Measurements from ENCODE around the gene MSH6. TPM values are rescaled to one million over a fixed set of nuclear protein-coding genes. Genes with fewer than 3 reads are reported as not detected.

Gene MSH6
- total RNA-seq, 1 experiment from 2014 or later = 98.0 TPM

DNA sequence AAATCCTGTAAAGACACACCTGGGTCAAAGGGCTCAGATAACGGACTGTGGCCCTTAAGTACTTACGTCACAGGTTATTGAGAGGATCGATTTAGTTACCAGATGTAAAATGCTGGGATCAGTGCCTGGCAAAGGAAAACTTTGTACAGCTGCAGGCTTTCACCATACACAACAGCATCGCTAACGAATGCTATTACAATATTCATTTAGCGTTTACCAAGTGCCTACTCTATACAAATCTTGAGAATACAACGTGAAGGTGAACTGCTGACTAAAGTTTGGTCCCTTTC lies 619 bp upstream of the MSH6 start:
- H3K4me3 ChIP-seq (ENCODE audit: low read depth in 2 of 2, low read length in 2 of 2) = peak overlapping the region; percentile 75 to 77
- peak overlapping the region; percentile 85 for H3K27ac ChIP-seq (ENCODE audit: low read length)
- H3K36me3 ChIP-seq (ENCODE audit: control insufficient read depth, insufficient read depth, low read length) = no peaks in the 10 kb centered on the region
- POLR2A ChIA-PET = interaction anchor here (0.7 kb wide), 2 partner anchors 38 to 925 kb away, joined by 5 to 10 read pairs; no protein-coding TSS in a partner anchor
- no peak for TF ChIP-seq SIN3A (IDR thresholded peaks at IDR 0.05; ENCODE audit: borderline replicate concordance, insufficient read depth, low read depth, low read length)
- TF ChIP-seq POLR2AphosphoS5 (IDR thresholded peaks at IDR 0.05; ENCODE audit: low read depth, low read length) = no peak
- TF ChIP-seq TCF7L2 (IDR thresholded peaks at IDR 0.05; ENCODE audit: low read depth, low read length) = no peak
- TF ChIP-seq, protein P1, sequence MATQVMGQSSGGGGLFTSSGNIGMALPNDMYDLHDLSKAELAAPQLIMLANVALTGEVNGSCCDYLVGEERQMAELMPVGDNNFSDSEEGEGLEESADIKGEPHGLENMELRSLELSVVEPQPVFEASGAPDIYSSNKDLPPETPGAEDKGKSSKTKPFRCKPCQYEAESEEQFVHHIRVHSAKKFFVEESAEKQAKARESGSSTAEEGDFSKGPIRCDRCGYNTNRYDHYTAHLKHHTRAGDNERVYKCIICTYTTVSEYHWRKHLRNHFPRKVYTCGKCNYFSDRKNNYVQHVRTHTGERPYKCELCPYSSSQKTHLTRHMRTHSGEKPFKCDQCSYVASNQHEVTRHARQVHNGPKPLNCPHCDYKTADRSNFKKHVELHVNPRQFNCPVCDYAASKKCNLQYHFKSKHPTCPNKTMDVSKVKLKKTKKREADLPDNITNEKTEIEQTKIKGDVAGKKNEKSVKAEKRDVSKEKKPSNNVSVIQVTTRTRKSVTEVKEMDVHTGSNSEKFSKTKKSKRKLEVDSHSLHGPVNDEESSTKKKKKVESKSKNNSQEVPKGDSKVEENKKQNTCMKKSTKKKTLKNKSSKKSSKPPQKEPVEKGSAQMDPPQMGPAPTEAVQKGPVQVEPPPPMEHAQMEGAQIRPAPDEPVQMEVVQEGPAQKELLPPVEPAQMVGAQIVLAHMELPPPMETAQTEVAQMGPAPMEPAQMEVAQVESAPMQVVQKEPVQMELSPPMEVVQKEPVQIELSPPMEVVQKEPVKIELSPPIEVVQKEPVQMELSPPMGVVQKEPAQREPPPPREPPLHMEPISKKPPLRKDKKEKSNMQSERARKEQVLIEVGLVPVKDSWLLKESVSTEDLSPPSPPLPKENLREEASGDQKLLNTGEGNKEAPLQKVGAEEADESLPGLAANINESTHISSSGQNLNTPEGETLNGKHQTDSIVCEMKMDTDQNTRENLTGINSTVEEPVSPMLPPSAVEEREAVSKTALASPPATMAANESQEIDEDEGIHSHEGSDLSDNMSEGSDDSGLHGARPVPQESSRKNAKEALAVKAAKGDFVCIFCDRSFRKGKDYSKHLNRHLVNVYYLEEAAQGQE (IDR thresholded peaks at IDR 0.05; ENCODE audit: insufficient read depth in 1 of 2, low read depth in 2 of 2, low read length in 1 of 2) = no peak
- no peak for TF ChIP-seq CTCF (IDR thresholded peaks at IDR 0.05)
- in situ Hi-C loops (cut with HindIII; ENCODE audit: low pct_unique_long_range_greater_than_20kb, low sequenced_read_pairs) (no loop called here), intact Hi-C loops (cut with micrococcal nuclease; ENCODE audit: unreplicated experiment) (no loop called here)
- no peaks in the 10 kb centered on the region for H3K27me3 ChIP-seq (ENCODE audit: control insufficient read depth, insufficient read depth, low read length)
- H3K9me3 ChIP-seq (ENCODE audit: control insufficient read depth, insufficient read depth, low read depth, low read length) = no peaks in the 10 kb centered on the region
- no peak for DNase-seq (ENCODE audit: low read depth, low spot score)
- peak; percentile 9 for ATAC-seq
- H3K4me1 ChIP-seq (ENCODE audit: control insufficient read depth, insufficient read depth, low read length) = peaks cover 4% of the 10 kb centered on the region; the same call in 1 of the 2 replicates
- CTCF ChIA-PET = no interaction called here
- TSS peak; percentile 83 for BruUV-seq (replicated peaks)

DNA sequence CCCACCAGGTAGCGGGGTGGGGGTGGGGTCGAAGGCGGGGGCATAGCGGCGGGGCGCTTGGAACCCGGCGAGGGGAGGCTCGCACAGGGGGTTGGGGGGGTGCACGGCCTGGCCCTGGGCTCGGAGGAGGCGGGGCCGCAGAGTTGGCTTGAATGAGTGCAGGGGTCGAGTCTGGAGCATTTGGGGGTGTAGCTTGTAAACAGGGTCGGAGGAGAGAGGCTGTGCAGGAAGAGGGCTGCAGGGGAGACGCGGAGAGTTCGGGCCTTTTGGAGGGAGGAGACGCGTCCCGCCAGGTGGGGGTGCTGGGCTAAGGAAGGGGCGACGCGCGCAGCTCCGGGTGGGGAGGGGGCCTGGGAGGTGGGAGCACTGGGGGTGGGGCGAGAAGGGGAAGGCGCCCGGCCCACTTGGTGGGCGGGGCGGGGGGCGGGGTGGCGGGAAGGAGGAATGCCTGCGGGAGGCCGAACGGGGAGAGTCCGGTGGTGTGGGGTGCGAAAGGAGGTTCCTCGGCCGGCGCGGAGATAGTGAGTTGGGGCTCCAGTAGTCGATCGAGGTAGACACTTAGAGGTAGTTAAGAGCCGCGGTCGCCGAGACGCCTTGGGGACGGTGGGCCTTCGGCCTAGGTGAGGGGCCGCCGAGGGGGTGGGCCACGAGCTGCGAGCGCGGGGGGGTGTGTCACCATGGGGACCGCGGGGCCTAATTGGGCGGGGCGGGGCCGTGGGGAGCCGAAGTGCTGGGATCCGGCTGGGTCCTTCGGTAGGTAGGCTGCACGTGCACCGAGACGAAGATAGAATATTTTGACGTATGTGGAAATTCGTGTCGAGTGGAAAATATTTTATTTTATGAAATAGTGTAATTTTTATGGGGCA lies 774 bp downstream of the MSH6 start:
- CTCF ChIA-PET = no interaction called here
- intact Hi-C loops (cut with micrococcal nuclease; ENCODE audit: unreplicated experiment) = no loop called here
- H3K4me1 ChIP-seq (ENCODE audit: control insufficient read depth, insufficient read depth, low read length) = peaks cover 4% of the 10 kb centered on the region; the same call in 1 of the 2 replicates

More for the DNA sequence above, 774 bp downstream of the MSH6 start:
- Histone ChIP-seq H3K36me3 (ENCODE audit: control insufficient read depth, insufficient read depth, low read length) (no peaks in the 10 kb centered on the region), H3K27me3 (ENCODE audit: control insufficient read depth, insufficient read depth, low read length) (no peaks in the 10 kb centered on the region), H3K4me3 (ENCODE audit: low read depth in 2 of 2, low read length in 2 of 2) (peak overlapping the region; percentile 75 to 77), H3K27ac (ENCODE audit: low read length) (peak overlapping the region; percentile 73), H3K9me3 (ENCODE audit: control insufficient read depth, insufficient read depth, low read depth, low read length) (no peaks in the 10 kb centered on the region)
- POLR2A ChIA-PET = interaction anchor here (0.5 to 0.9 kb wide), 5 partner anchors 22 to 1493 kb away, joined by 3 to 15 read pairs (median 9); no protein-coding TSS in a partner anchor
- DNase-seq (ENCODE audit: low read depth, low spot score) (no peak), ATAC-seq (peak; percentile 76)
- in situ Hi-C loops (cut with HindIII; ENCODE audit: low pct_unique_long_range_greater_than_20kb, low sequenced_read_pairs) = no loop called here
- no TSS peak for BruUV-seq (replicated peaks)
- peak; percentile 73; the same call in 1 of the 2 replicates for TF ChIP-seq SIN3A (IDR thresholded peaks at IDR 0.05; ENCODE audit: borderline replicate concordance, insufficient read depth, low read depth, low read length)
- no peak for TF ChIP-seq POLR2AphosphoS5 (IDR thresholded peaks at IDR 0.05; ENCODE audit: low read depth, low read length)
